Tibial nerve (tissue), 3 donors: ENCODE measurements around the gene TK1.

ENCODE experiments used
- CTCF ChIP-seq, 5 experiments: fragments of 200-600 bp in 3 of 5; fragments of 450-650 bp in 2 of 5; sonication (generic) in 3 of 5; IDR thresholded peaks; one replicate each; pipeline ENCODE4 v1.5.1; 2016 to 2019; ENCODE audit warnings: antibody characterized with exemption in 5 of 5, mild to moderate bottlenecking in 3 of 5, moderate library complexity in 2 of 5
- POLR2A ChIP-seq, 2 donors: fragments of 450-650 bp; IDR thresholded peaks; one replicate each; pipeline ENCODE4 v1.6.1; 2017; ENCODE audit warnings: antibody characterized with exemption in 2 of 2, mild to moderate bottlenecking in 2 of 2, moderate library complexity in 2 of 2

DNA sequence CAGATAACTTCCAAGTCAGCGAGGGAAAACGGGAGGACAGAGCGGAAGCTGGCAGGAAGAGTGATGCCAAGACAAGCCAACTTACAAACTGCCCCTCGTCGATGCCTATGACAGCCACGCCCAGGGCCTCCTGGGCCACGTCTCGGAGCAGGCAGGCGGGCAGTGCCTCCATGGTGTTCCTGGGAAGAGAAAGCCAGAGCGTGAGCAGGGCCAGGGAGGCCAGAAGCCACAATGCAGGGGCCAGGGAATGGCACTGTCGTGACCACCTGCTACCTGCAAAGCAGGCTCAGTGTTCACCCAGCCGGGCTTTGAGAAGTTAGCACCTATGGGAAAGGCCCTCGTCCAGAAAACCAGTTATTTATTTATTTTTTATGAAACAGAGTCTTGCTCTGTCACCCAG is 4.3 kb downstream of the TK1 start:
- TF ChIP-seq POLR2A (IDR thresholded peaks at IDR 0.05): no peak
- no peak for TF ChIP-seq CTCF (IDR thresholded peaks at IDR 0.05)
